HCT116 (cell line): ENCODE data around the gene USP3. TPM values are rescaled to one million over a fixed set of nuclear protein-coding genes. Genes with fewer than 3 reads are reported as not detected.

ENCODE experiments used
- ATAC-seq: fragments of 200-7000 bp; cut with Tn5 transposase; 2 replicates; pipeline ENCODE4 v1.9.1; 2020; ENCODE audit warnings: mild to moderate bottlenecking, moderate library complexity
- BruUV-seq: library from RNA; stranded (reverse); fragments of 400-500 nt; replicated peaks from 2 replicates; lab custom pipeline; 2021; lab: Mats Ljungman, UMichigan
- CTCF ChIA-PET: fragments of 300-600 bp; sonication (Branson Sonifier 250); formaldehyde crosslinking; loops from one replicate; lab custom pipeline; 2021; ENCODE audit warnings: antibody characterized with exemption; lab: Charles Lee
- POLR2A ChIA-PET: fragments of 300-600, 350-600 bp; sonication (Branson Sonifier 250); formaldehyde crosslinking; loops from one replicate; lab custom pipeline; 2021; ENCODE audit warnings: antibody characterized with exemption; lab: Charles Lee
- RAD21 ChIA-PET, 2 experiments: fragments of 300-600 bp; sonication (Branson Sonifier 250); formaldehyde crosslinking; loops; one replicate each; lab custom pipeline; 2023; ENCODE audit warnings: low total read pairs in 2 of 2; ENCODE audit not compliant: uncharacterized antibody in 2 of 2, unreplicated experiment in 2 of 2, low non-redundant PET in 1 of 2; lab: Charles Lee
- DNase-seq: peaks from one replicate; pipeline ENCODE4 v3.0.0-alpha.2; 2010; ENCODE audit warnings: low read depth, low spot score
- H2AFZ ChIP-seq: fragments of 200-600 bp; shearing (Covaris generic), sonication (generic); 2 replicates; pipeline ENCODE4 v1.6.1; 2017; ENCODE audit warnings: low read depth, mixed run types, mixed read lengths, antibody characterized with exemption, low read length; ENCODE audit not compliant: poor library complexity, severe bottlenecking
- H3K27ac ChIP-seq: 2 replicates; pipeline ENCODE4 v1.5.1; 2012; ENCODE audit warnings: low read depth, low read length
- H3K27me3 ChIP-seq: fragments of 200-600 bp; sonication (generic); 2 replicates; pipeline ENCODE4 v1.6.1; 2016; ENCODE audit warnings: mixed run types, low read length, mixed read lengths; ENCODE audit not compliant: insufficient read depth
- H3K36me3 ChIP-seq, 2 experiments: fragments of 200-500 bp in 1 of 2; fragments of 200-600 bp in 1 of 2; sonication (Bioruptor generic) in 1 of 2; sonication (generic) in 1 of 2; 2 replicates each; pipeline versions ENCODE4 v1.5.1 to v1.6.1; 2014 to 2016; ENCODE audit warnings: low read length in 2 of 2, inconsistent platforms in 1 of 2, mixed read lengths in 1 of 2, mixed run types in 1 of 2; ENCODE audit not compliant: insufficient read depth in 2 of 2, control insufficient read depth in 1 of 2
- H3K4me1 ChIP-seq, 2 experiments: fragments of 200-600 bp in 1 of 2; sonication (generic) in 1 of 2; 2 replicates each; pipeline versions ENCODE4 v1.5.1 to v1.6.1; 2012 to 2017; ENCODE audit warnings: low read length in 2 of 2, inconsistent platforms in 1 of 2, mild to moderate bottlenecking in 1 of 2, mixed read lengths in 1 of 2, mixed run types in 1 of 2, moderate library complexity in 1 of 2; ENCODE audit not compliant: insufficient read depth in 2 of 2, control insufficient read depth in 1 of 2
- H3K4me2 ChIP-seq: fragments of 200-600 bp; sonication (generic); 2 replicates; pipeline ENCODE4 v1.6.1; 2017; ENCODE audit warnings: mixed run types, low read length, mixed read lengths
- H3K4me3 ChIP-seq, 2 experiments: fragments of 200-600 bp in 1 of 2; sonication (generic) in 1 of 2; replicated peaks in 1 of 2; 2 replicates each; pipeline ENCODE4 v1.5.1; 2011 to 2016; ENCODE audit warnings: low read length in 2 of 2, control low read depth in 1 of 2, low read depth in 1 of 2, mild to moderate bottlenecking in 1 of 2, mixed read lengths in 1 of 2, mixed run types in 1 of 2
- H3K79me2 ChIP-seq: fragments of 200-600 bp; sonication (generic); 2 replicates; pipeline ENCODE4 v1.6.1; 2017; ENCODE audit warnings: mild to moderate bottlenecking, mixed run types, low read length, moderate library complexity, mixed read lengths; ENCODE audit not compliant: insufficient read depth
- H3K9ac ChIP-seq: fragments of 200-600 bp; sonication (generic); 2 replicates; pipeline ENCODE4 v1.6.1; 2016; ENCODE audit warnings: low read length, mixed read lengths
- H3K9me2 ChIP-seq: fragments of 200-600 bp; sonication (generic), shearing (Covaris generic); 2 replicates; pipeline ENCODE4 v1.6.1; 2017; ENCODE audit warnings: mixed run types, mild to moderate bottlenecking, moderate library complexity; ENCODE audit not compliant: insufficient read depth
- H3K9me3 ChIP-seq, 2 experiments: fragments of 200-500 bp in 1 of 2; fragments of 200-600 bp in 1 of 2; sonication (Bioruptor generic) in 1 of 2; sonication (generic) in 1 of 2; 2 replicates each; pipeline ENCODE4 v1.6.1; 2014 to 2017; ENCODE audit warnings: low read length in 2 of 2, mixed read lengths in 2 of 2, inconsistent platforms in 1 of 2, low read depth in 1 of 2, mild to moderate bottlenecking in 1 of 2, mixed run types in 1 of 2, moderate library complexity in 1 of 2; ENCODE audit not compliant: control insufficient read depth in 1 of 2, insufficient read depth in 1 of 2
- H4K20me1 ChIP-seq: fragments of 200-600 bp; sonication (generic), shearing (Covaris generic); 2 replicates; pipeline ENCODE4 v1.6.1; 2017; ENCODE audit warnings: mixed run types, mild to moderate bottlenecking, moderate library complexity; ENCODE audit not compliant: insufficient read depth
- POLR2AphosphoS5 ChIP-seq: IDR thresholded peaks from 2 replicates; pipeline ENCODE4 v1.6.1; 2011; ENCODE audit warnings: mild to moderate bottlenecking, low read depth, low read length, moderate library complexity
- REST ChIP-seq: IDR thresholded peaks from 2 replicates; pipeline ENCODE4 v1.6.1; 2012; ENCODE audit warnings: low read depth
- SRF ChIP-seq: IDR thresholded peaks from 2 replicates; pipeline ENCODE4 v1.6.1; 2012; ENCODE audit warnings: low read depth
- intact Hi-C: fragments of 100-400 bp; cut with micrococcal nuclease; formaldehyde crosslinking; loops from 2 replicates; pipeline ENCODE4 v1.10.0; 2022
- total RNA-seq: library from RNA; stranded (reverse); gene quantifications from one replicate; pipeline ENCODE4 v1.2.1, GENCODE V29; 2021; ENCODE audit not compliant: unreplicated experiment
- TF ChIP-seq, protein P1 (sequence below): IDR thresholded peaks from 2 replicates; pipeline ENCODE4 v1.6.1; 2012
- TF ChIP-seq, protein P2 (sequence below), 3 experiments: fragments of 200-600 bp in 1 of 3; sonication (generic) in 1 of 3; IDR thresholded peaks in 2 of 3; conservative IDR thresholded peaks in 1 of 3; 2 replicates each; pipeline ENCODE4 v1.5.1; 2012 to 2017; ENCODE audit warnings: low read depth in 2 of 3, low read length in 2 of 3, antibody characterized with exemption in 1 of 3, borderline replicate concordance in 1 of 3, control low read depth in 1 of 3, mild to moderate bottlenecking in 1 of 3, mixed read lengths in 1 of 3, mixed run types in 1 of 3, moderate library complexity in 1 of 3; ENCODE audit not compliant: insufficient read depth in 1 of 3
- TF ChIP-seq, protein P3 (sequence below): IDR thresholded peaks from 2 replicates; pipeline ENCODE4 v1.6.1; 2012

Gene USP3
- total RNA-seq, 1 experiment from 2014 or later, result 61.6 TPM

- CTCF ChIA-PET, result no interaction called here
- no peak overlapping the region for H3K4me2 ChIP-seq
- ATAC-seq, result no peak
These were observed 56.5 kb downstream of the USP3 start for GRCh38 chr15:63560741-63561448.

More at GRCh38 chr15:63560741-63561448, 56.5 kb downstream of the USP3 start:
- Histone ChIP-seq H3K4me3 (no peak overlapping the region), H4K20me1 (no peaks in the 10 kb centered on the region), H3K9me3 (no peaks in the 10 kb centered on the region), H3K27me3 (no peaks in the 10 kb centered on the region), H3K9ac (no peak overlapping the region), H3K9me2 (no peaks in the 10 kb centered on the region), H3K36me3 (peaks cover 15 to 22% of the 10 kb centered on the region in 2 experiments; a peak in 2 of 4 replicates), H3K27ac (no peak overlapping the region), H3K4me1 (no peaks in the 10 kb centered on the region), H2AFZ (no peak overlapping the region), H3K79me2 (no peaks in the 10 kb centered on the region)
- ChIA-PET POLR2A (no interaction called here), RAD21 (no interaction called here)
- TF ChIP-seq, protein P1, sequence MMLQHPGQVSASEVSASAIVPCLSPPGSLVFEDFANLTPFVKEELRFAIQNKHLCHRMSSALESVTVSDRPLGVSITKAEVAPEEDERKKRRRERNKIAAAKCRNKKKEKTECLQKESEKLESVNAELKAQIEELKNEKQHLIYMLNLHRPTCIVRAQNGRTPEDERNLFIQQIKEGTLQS, result no peak
- TF ChIP-seq POLR2AphosphoS5 (no peak), REST (no peak), SRF (no peak)
- TF ChIP-seq, protein P2, sequence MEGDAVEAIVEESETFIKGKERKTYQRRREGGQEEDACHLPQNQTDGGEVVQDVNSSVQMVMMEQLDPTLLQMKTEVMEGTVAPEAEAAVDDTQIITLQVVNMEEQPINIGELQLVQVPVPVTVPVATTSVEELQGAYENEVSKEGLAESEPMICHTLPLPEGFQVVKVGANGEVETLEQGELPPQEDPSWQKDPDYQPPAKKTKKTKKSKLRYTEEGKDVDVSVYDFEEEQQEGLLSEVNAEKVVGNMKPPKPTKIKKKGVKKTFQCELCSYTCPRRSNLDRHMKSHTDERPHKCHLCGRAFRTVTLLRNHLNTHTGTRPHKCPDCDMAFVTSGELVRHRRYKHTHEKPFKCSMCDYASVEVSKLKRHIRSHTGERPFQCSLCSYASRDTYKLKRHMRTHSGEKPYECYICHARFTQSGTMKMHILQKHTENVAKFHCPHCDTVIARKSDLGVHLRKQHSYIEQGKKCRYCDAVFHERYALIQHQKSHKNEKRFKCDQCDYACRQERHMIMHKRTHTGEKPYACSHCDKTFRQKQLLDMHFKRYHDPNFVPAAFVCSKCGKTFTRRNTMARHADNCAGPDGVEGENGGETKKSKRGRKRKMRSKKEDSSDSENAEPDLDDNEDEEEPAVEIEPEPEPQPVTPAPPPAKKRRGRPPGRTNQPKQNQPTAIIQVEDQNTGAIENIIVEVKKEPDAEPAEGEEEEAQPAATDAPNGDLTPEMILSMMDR (IDR thresholded peaks at IDR 0.05 in 2 of 3, conservative IDR thresholded peaks at IDR 0.05 in 1 of 3; ENCODE audit: borderline replicate concordance in 1 of 3, insufficient read depth in 1 of 3, low read depth in 2 of 3, low read length in 2 of 3), result no peak
- TF ChIP-seq, protein P3, sequence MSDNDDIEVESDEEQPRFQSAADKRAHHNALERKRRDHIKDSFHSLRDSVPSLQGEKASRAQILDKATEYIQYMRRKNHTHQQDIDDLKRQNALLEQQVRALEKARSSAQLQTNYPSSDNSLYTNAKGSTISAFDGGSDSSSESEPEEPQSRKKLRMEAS, result no peak
- no TSS peak for BruUV-seq
- intact Hi-C loops, result no loop called here
- no peak for DNase-seq
